NCI-H460 (cell line): ENCODE measurements around the gene ZIC4. TPM values are rescaled to one million over a fixed set of nuclear protein-coding genes. Genes with fewer than 3 reads are reported as not detected.

Experiments used
- DNase-seq: peaks from one replicate; pipeline ENCODE4 v3.0.0-alpha.2; 2016; ENCODE audit warnings: low read depth; ENCODE audit errors: extremely low read depth
- total RNA-seq: library from RNA; depleted of rRNA; stranded (reverse); fragments of >200 nt; shearing (Covaris generic); gene quantifications from 2 replicates; pipeline ENCODE4 v1.2.3, GENCODE V29; 2014

The ZIC4 gene
- total RNA-seq, 1 experiment from 2014 or later: not detected

DNA sequence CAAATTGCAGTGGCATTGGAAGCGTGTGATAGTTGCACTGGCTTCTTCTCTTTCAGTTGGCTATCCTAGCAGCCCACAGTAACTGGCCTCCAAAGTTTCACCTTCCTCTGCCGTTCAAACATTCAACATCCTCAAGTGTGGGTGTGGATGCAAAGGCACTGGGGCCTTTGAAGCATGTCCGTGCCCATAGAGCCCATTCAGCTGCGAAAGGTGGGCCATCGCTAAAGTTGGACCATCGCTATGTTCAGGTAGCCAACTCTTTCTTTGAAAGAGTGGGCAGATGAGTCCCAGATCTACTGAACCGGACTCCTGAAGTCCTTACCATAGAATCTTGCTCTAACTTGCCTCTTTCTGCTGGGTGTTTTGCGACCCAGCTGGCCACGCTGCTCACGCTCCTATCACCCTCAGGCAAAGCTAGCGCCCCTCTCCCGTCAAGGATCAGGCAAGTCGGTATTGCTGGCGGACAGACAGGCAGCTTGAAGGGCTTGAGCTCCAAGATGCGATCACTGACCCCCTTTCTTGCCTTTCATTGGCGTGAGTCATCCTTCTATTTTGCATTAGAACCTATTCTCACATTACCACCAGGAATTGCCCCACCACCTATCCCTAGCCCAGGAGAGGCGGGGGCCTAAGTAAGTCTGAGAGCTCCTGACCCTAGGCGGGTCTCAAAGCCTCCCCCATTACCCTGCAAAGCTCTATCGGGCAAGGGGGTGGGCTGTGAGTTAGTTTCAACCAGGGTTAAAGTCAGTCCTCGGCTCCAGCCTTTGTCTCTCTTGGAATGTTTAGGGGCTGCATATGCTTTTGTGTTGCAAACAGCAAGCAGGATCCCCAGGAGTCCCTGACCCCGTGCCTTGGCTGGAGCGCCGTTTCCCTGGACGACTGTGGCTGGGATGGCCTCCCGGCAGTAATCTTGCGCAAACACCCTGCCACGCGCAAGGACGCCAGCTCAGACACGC lies 28.7 kb downstream of the ZIC4 start:
- no peak for DNase-seq

DNA sequence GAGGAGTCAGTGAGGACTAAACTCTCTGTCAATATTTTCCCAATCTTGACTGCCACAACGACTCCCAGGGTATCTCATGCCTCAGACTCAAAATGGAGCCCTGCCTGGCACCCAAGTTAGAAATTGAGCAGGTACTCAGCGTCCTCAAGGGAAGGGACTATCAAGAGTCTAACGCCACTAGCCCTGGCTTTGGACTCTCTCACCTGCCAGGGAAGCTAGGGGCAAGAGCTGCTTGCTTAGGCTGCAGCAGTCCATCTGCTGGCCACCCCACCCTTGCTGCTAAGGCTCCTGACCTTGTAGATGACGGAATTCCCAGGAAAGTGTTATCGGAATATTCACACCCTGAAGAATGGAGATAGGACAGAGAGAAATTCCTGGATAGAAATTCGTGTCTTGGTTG lies 33.0 kb downstream of the ZIC4 start:
- no peak for DNase-seq

GRCh38 chr3:147372525-147373027 lies 33.8 kb downstream of the ZIC4 start:
- no peak for DNase-seq

DNA sequence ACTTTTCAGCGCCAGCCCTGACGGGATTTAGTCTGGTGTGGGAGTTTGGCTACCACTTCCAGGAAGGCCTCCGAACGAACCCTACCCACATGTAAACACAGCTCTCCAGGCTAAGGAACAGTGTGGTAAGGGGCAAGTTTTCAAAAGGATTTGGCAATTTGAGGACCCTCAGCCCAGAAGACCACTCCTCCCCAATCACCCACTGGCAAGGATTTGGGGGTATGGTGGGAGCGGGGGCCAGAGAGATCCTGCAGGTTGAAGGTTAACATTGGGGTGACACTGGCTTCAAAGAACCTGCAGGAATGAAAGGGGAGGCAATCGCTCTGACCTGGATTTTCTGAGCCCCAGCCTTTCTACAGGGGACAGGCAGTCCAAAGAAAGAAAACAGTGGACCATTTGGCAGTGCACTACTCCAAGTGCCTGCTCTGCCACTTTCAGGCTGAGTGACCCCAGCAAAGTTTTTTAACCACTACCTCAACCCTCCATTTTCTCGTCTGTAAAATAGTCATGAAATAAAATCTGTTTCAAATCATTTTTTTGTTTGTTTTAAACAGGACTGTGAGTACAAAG lies 34.5 kb downstream of the ZIC4 start:
- DNase-seq: no peak

DNA sequence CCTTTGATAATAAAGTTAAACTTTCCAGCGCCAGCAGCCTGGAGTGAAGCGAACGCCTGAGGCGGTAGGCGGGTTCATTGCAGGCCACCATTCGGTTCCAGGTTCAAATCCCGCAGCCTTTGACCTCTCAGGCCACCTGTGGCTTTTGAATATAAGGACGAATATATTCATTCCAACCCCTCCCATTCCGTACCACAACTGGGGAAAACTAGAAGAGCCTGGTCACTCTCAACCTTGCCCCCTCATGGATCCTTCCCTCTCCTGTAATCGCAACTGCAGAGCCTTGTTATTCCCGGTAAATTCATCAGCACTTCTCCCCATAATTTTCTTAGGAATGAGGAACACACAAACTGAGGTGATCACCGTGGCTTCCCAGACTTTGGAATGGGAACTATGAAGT lies 35.2 kb downstream of the ZIC4 start:
- no peak for DNase-seq

DNA sequence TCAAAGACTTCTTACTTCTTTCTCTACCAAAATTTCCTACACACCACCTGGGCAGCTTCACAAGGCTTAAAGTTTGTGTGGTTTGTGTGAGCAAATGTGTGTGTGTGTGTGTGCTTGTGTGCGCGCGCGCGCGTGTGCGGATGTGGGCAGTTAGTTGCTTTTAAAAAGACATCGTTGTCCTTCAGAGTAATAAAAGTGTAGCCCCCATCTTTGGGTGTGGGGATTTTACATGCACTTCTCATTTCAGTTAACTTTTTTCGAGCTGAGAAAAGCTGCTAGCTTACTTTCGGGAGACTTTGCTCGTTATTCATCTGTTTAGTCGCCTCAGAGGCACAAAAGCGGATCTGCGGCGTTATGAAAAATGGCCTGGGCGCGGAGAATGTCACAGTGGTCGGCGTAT lies 36.0 kb downstream of the ZIC4 start:
- no peak for DNase-seq

DNA sequence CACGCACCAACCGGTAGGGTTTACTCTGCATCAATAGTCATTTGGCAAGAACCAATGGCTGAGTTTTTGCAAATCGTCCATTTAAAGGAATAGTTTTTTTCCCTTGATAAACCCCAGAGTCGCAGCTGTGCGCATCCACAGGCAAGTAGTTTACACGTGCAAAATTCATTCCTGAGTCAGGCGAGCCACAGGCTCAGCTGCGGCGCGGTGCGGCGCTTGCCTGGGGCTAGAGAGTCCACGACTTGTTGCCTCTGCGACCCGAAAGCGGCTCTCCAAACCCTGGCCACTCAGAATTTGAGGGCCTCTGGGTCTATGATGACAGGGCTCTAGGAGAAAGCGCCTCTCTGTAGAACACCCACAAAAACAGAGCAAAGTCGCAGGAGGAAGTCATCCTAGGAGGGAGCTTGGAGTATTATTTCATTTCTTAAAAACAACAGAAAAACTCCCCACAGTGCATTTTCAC lies 36.7 kb downstream of the ZIC4 start:
- DNase-seq: no peak

DNA sequence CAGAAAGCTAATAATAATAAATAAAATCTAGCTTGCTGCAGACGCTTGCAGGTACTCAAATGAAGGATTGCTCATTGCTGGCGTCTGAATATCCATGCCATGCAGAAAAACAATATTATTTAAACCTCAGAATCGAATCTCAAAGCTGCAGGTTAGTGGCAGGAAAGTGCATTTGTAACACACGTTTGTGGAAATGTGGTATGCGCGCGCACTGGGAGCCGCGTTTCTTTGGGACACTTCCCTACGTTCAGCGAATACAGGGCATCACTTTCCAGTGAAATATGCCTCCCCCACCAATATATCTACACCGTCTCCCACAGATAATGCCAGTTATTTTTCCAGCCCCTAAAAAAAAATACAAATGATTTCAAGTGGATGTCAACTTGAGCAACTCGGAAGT lies 37.1 kb downstream of the ZIC4 start:
- no peak for DNase-seq

DNA sequence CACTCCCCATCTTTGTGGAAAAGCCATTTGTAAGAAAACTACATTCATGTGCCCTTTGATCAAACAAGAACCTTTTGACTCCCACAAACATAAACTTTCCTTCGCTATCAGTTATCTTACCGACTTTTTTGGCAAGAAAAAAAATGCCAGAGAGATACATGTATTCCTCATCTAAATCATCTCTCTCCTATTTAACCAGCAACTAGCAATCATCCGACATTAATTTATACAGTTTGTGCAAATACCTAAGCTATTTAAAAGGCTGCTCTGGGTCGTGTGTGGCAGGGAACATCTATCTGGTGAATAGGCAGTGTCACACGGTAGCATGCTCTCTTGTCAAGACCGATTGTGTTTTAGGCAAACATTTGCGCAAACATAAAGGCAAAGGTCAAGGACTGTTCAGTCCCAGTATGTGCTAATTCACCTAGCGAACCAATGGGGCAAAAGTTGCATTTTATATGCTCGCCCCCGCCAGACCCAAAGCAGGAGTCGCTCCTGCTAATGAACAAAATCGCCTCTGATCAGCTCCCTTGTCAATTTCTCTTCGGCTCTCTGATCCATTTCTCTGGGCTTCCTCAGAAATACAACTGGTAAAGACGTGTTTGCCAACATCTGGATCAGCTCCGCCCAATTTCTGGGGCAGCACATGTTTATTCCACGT lies 37.7 kb downstream of the ZIC4 start:
- no peak for DNase-seq

DNA sequence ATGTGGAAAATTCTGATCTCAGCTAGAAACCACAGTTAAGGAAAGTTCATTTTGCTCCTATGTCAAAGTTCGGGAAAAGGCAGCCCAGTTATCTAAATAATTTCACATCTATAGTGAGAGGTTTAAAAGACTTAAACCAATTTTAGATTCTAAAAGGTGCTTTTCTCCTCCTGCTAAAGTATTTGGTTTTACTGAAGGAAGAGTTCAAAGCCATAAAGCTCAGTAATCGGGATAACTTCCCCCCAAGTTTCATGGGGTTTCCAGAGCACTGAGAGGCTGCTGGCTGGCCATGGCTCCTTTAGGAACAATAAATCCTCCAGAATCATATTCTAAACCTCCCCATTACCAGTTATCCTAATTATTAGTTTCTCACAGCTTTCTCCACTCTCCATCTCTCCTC lies 38.2 kb downstream of the ZIC4 start:
- DNase-seq: no peak

DNA sequence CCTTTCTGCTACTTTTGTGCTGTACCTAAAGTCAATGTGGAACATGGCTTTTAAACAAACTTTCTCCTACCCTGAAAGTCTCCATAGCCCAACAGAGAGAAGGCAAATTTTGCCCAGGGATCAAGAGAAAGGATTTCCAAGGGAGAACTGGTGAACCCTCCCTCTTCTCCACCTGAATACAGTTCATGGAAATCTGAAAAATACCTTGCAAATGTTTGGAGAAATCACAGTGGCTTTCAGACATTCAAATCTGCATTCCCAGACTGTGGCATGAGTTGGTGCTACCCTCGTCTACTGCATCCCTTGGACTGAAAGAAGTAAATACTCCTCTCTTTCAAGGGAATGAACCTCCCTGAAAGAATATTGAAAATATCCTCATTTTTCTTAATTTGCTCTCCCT lies 38.7 kb downstream of the ZIC4 start:
- DNase-seq: no peak

- DNase-seq: no peak
These were observed 40.9 kb downstream of the ZIC4 start for GRCh38 chr3:147365196-147366115.

GRCh38 chr3:147364771-147365170 lies 41.6 kb downstream of the ZIC4 start:
- no peak for DNase-seq

DNA sequence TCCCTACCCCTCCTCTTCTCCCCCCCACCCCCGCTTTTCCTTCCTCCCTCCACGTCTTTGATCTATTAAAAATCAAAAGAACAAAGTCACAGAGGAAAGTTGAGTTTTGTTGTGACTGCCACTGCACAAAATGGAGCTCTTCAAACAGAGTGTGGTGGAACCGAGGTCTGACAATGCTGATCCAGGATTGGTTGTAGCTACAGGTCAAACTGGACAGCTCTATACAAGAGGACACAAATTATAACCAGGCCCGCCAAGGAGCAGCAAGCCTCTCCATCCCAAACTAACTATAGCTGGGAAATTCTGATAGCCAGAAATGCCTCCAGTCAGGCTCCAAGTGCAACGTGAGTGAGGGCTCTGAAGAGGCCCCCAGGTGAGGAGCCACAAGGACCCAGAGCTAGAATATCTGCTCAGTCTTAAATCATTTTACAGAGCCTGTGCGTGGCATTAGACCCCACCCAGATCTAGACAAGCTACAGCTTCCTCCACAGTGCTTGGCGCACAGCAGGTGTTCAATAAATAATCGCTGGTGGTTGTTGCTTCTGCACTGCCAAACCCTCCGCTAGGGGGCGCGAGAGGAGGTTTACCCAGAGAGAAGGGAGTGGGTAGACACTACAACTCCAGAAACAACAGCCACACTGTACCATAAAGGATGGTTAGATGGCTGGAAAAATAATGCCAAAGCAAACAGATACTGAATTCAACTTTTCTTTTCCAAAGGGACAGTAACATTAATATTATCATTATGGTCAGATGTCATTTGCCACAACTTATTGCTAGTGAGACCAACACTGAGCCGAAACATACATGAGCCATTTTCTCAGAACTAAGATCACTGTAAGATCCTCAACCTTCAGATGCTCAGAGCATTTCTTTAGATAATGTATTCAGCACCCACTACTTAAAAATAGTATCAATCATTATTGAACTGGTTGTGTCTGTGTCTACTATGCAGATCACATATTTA lies 44.6 kb downstream of the ZIC4 start:
- peak; percentile 19 for DNase-seq

DNA sequence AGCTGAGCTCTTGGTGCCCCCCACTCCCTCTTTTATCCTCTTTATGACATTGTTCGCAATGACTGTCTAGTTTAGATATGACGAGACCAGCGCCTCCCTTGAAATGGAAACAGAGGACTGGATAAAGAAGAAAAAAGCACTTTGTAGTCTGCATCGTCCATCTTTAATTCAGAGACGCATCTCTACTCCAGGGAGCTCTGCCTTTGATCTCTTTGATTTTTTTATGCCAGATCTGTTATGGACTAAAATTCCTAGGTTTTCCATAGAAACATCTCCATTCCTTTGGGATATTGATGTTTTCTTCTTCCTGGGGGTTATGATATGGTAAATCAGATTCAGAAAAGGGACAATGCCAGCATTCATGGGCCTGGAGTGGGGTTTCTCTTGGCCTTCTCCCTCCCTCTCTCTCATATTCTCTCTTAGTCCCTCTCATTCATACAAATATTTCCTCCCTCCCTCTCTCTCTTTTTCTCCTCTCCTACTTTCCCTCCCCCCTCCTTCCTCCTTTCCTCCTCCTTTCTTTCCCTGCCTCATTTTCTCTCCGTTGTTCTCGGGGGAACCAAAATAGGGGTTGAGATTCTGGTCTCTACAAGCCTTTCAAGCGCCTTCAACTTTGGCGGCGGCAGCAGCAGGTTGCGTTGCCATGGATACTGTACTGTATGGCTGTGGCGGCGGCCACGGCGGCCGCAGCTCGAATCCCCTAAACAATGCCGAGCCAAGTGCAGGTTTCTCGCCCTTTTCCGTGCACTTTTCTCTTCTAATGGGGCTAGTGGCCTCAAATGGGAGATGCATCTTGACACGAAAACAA lies 45.5 kb downstream of the ZIC4 start:
- DNase-seq: no peak

DNA sequence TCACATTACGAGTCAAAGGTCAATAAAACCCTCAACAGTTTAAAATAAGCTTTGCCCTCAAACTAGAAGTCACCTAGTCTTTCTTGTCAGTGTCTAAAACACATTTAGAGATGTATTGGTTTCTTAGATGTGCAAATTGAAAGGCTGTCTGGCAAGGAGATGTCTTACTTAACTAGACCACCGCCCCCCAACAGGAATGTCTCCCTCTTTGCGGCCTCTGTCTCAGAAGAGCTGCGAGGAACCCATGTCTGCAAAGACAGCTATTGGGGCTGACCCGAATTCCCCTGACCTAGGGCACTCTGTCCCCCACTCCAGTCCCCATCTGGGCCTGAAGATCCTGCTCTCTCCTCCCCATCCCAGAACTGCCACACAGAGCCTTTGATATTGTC lies 46.3 kb downstream of the ZIC4 start:
- DNase-seq: no peak

- DNase-seq: no peak
These were observed 46.9 kb downstream of the ZIC4 start for GRCh38 chr3:147359177-147360050.
